AG09309 (cell line): Measurements from ENCODE around the gene MEIS1.

Experiments
- DNase-seq: peaks from one replicate; pipeline ENCODE4 v3.0.0-alpha.2; 2010; ENCODE audit warnings: low read depth
- H3K4me3 ChIP-seq: 2 replicates; pipeline ENCODE4 v1.5.1; 2011; ENCODE audit warnings: mild to moderate bottlenecking, low read depth, low read length, moderate library complexity; ENCODE audit not compliant: control insufficient read depth
- CTCF ChIP-seq: IDR thresholded peaks from 2 replicates; pipeline ENCODE4 v1.5.1; 2011; ENCODE audit warnings: mild to moderate bottlenecking, low read depth, low read length, inconsistent platforms; ENCODE audit not compliant: insufficient read depth, control insufficient read depth; ENCODE audit errors: missing control alignments

Gene MEIS1

GRCh38 chr2:66445076-66445924, 10.4 kb downstream of the MEIS1 start:
- H3K4me3 ChIP-seq, result no peak overlapping the region
- DNase-seq, result no peak
- no peak for TF ChIP-seq CTCF

GRCh38 chr2:66445925-66446871, 11.3 kb downstream of the MEIS1 start:
- TF ChIP-seq CTCF, result no peak
- no peak for DNase-seq
- H3K4me3 ChIP-seq, result no peak overlapping the region

- no peak for DNase-seq
- no peak overlapping the region for H3K4me3 ChIP-seq
- TF ChIP-seq CTCF, result no peak
These were observed 12.0 kb downstream of the MEIS1 start for GRCh38 chr2:66446941-66447340.

- no peak overlapping the region for H3K4me3 ChIP-seq
- TF ChIP-seq CTCF, result no peak
- DNase-seq, result no peak
These were observed 12.8 kb downstream of the MEIS1 start for GRCh38 chr2:66447677-66448076.

GRCh38 chr2:66448136-66448991, 13.4 kb downstream of the MEIS1 start:
- no peak for TF ChIP-seq CTCF
- no peak overlapping the region for H3K4me3 ChIP-seq
- DNase-seq, result no peak

GRCh38 chr2:66452214-66452613, 17.3 kb downstream of the MEIS1 start:
- H3K4me3 ChIP-seq, result no peak overlapping the region
- DNase-seq, result no peak
- TF ChIP-seq CTCF, result no peak
